C4-2B (cell line): ENCODE data around the gene ANKRD31.
A peak's percentile ranks its signal among the peaks of the same experiment; 100 is the strongest.

Source experiments
- H3K27ac ChIP-seq: fragments of 450-650 bp; 2 replicates; pipeline ENCODE4 v1.5.1; 2017
- CTCF ChIP-seq: fragments of 450-650 bp; conservative IDR thresholded peaks from 2 replicates; pipeline ENCODE4 v1.5.1; 2017; ENCODE audit warnings: mild to moderate bottlenecking
- ZFX ChIP-seq: fragments of 450-650 bp; IDR thresholded peaks from 2 replicates; pipeline ENCODE4 v1.6.1; 2017

ANKRD31 gene

GRCh38 chr5:75044406-75044805, 192.3 kb downstream of the ANKRD31 start:
- no peak overlapping the region for H3K27ac ChIP-seq
- TF ChIP-seq CTCF (no peak), ZFX (no peak)

- TF ChIP-seq CTCF (no peak), ZFX (no peak)
- H3K27ac ChIP-seq, result no peak overlapping the region
These were observed 192.9 kb downstream of the ANKRD31 start for GRCh38 chr5:75043633-75044264.

GRCh38 chr5:75042522-75042921, 194.2 kb downstream of the ANKRD31 start:
- no peak overlapping the region for H3K27ac ChIP-seq
- TF ChIP-seq ZFX (no peak), CTCF (no peak)

GRCh38 chr5:75040973-75041372, 195.7 kb downstream of the ANKRD31 start:
- no peak overlapping the region for H3K27ac ChIP-seq
- TF ChIP-seq ZFX, result no peak
- no peak for TF ChIP-seq CTCF

- H3K27ac ChIP-seq, result peak overlapping the region; percentile 52
- TF ChIP-seq ZFX (no peak), CTCF (no peak; the same call in 1 of the 2 replicates)
These were observed 199.6 kb downstream of the ANKRD31 start for GRCh38 chr5:75037106-75037505.

- H3K27ac ChIP-seq, result no peak overlapping the region
- TF ChIP-seq ZFX, result no peak
- no peak for TF ChIP-seq CTCF
These were observed 202.4 kb downstream of the ANKRD31 start for GRCh38 chr5:75034137-75034739.

GRCh38 chr5:75031366-75031765, 205.3 kb downstream of the ANKRD31 start:
- no peak for TF ChIP-seq CTCF
- no peak overlapping the region for H3K27ac ChIP-seq
